Lung (tissue), 12 donors: Measurements from ENCODE around the gene ADNP2. TPM values are rescaled to one million over a fixed set of nuclear protein-coding genes. Genes with fewer than 3 reads are reported as not detected.

Experiments used
- ATAC-seq: fragments of 200-7000 bp; cut with Tn5 transposase; one replicate; pipeline ENCODE4 v1.9.1; 2020; ENCODE audit warnings: moderate number of reproducible peaks; ENCODE audit not compliant: insufficient read depth, low FRiP score
- DNase-seq, 3 donors: peaks; one replicate each; pipeline ENCODE4 v3.0.0-alpha.2; 2013 to 2017
- H3K27ac ChIP-seq, 2 donors: one replicate each; pipeline ENCODE4 v1.5.1; 2013; ENCODE audit warnings: mild to moderate bottlenecking in 2 of 2, moderate library complexity in 2 of 2, control low read depth in 1 of 2, inconsistent platforms in 1 of 2, low read depth in 1 of 2, low read length in 1 of 2
- H3K27me3 ChIP-seq, 3 donors: one replicate each; pipeline ENCODE4 v1.5.1; 2013; ENCODE audit warnings: low read length in 2 of 3; ENCODE audit not compliant: control insufficient read depth in 3 of 3, insufficient read depth in 3 of 3
- H3K36me3 ChIP-seq, 4 donors: one replicate each; pipeline ENCODE4 v1.5.1; 2013; ENCODE audit warnings: low read length in 4 of 4, mild to moderate bottlenecking in 1 of 4, moderate library complexity in 1 of 4; ENCODE audit not compliant: control insufficient read depth in 4 of 4, insufficient read depth in 4 of 4
- H3K4me1 ChIP-seq, 5 donors: one replicate each; pipeline ENCODE4 v1.5.1; 2013; ENCODE audit warnings: low read length in 5 of 5, mild to moderate bottlenecking in 2 of 5, moderate library complexity in 1 of 5; ENCODE audit not compliant: control insufficient read depth in 5 of 5, insufficient read depth in 5 of 5
- H3K4me3 ChIP-seq: one replicate; pipeline ENCODE4 v1.5.1; 2013; ENCODE audit warnings: mild to moderate bottlenecking, control low read depth, moderate library complexity
- H3K9ac ChIP-seq, 2 donors: one replicate each; pipeline ENCODE4 v1.5.1; 2013; ENCODE audit warnings: low read length in 2 of 2, control low read depth in 1 of 2; ENCODE audit not compliant: insufficient read depth in 1 of 2
- H3K9me3 ChIP-seq, 4 donors: one replicate each; pipeline ENCODE4 v1.5.1; 2013; ENCODE audit warnings: low read length in 3 of 4, mild to moderate bottlenecking in 1 of 4, moderate library complexity in 1 of 4; ENCODE audit not compliant: control insufficient read depth in 4 of 4, insufficient read depth in 3 of 4
- CTCF ChIP-seq: IDR thresholded peaks from 2 replicates; pipeline ENCODE4 v1.5.1; 2012; ENCODE audit warnings: mild to moderate bottlenecking; ENCODE audit errors: control extremely low read depth, extremely low read depth
- WGBS, 2 donors: extraction: QIAGEN DNeasy Blood & Tissue Kit; methylation state at CpG; one replicate each; pipeline ENCODE4 v1.1.7; 2013; 5-methylcytosine and 5-hydroxymethylcytosine counted together
- polyA plus RNA-seq, 2 donors: library from polyadenylated mRNA; stranded (reverse); fragments of 200-250 nt; gene quantifications; one replicate each; pipeline ENCODE4 v1.2.1, GENCODE V29; 2013
- total RNA-seq, 2 donors: library from RNA; depleted of rRNA in 1 of 2; stranded (reverse); fragments of >200 nt in 1 of 2; gene quantifications; one replicate each; pipeline ENCODE4 v1.2.1, GENCODE V29; 2014 to 2021
- donor health status: control.
- donor health status: control.
- donor health status: Bipolar disorder and iron deficiency.
- donor health status: healthy.
- donor health status: DM: yes; HTN: yes; CAD: no.

The ADNP2 gene
- total and polyA plus RNA-seq, 4 donors: 4.9 to 16.3 (median 12.1) TPM

DNA sequence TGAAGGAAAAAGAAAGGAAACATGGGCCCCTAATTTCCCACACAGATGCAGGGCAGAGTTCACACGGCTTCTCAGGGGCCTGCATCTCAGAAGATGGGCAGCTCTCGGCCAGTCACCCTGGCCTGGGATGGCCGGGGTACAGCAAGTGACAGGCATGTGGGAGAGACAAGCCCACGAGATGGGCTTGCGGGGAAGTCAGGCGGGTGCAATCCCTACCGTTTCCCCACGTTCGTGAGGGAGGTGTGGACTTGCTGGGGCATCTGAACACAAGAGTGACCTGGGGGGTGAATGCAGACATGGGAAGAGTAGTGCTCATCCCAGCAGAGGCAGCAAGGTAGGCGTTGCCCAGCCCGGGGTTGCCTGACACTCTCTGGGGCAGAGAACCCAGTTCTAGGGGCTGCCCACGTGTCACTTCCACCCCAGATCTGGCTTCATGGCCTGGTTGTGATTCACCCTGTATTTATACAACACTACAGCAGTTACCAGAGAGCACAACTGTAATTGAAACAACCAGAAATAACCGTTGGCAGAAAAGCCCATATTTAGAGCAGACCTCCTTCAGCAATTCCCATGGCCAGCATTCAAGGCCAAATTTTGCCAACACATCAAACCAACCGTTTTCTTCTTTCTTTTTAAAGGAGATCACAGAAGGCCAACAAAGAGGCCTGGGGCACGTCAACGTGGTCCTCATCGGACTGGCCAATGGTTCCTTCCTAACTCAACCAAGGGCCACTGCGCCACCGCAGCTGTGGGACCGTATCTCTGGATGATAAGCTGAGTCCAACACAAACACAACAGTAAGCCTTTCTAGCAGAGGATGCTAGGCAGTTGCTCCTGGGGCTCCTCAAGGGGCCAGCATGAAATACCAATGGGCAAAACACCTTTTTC lies 79.8 kb downstream of the ADNP2 start:
- H3K4me3 ChIP-seq: no peak overlapping the region
- WGBS, 2 donors: 91 to 93% methylated on average over 20 of the region's 20 CpGs
- H3K36me3 ChIP-seq: peaks cover 0 to 3% (median under 1%) of the 10 kb centered on the region in 4 donors
- no peak overlapping the region for H3K27ac ChIP-seq
- H3K9me3 ChIP-seq: peaks cover 0 to 3% (median 0%) of the 10 kb centered on the region in 4 donors
- DNase-seq (no peak), ATAC-seq (no peak)
- peaks cover 0 to 2% (median 0%) of the 10 kb centered on the region in 5 donors for H3K4me1 ChIP-seq
- TF ChIP-seq CTCF: no peak
- no peak overlapping the region for H3K9ac ChIP-seq
- no peaks in the 10 kb centered on the region for H3K27me3 ChIP-seq

DNA sequence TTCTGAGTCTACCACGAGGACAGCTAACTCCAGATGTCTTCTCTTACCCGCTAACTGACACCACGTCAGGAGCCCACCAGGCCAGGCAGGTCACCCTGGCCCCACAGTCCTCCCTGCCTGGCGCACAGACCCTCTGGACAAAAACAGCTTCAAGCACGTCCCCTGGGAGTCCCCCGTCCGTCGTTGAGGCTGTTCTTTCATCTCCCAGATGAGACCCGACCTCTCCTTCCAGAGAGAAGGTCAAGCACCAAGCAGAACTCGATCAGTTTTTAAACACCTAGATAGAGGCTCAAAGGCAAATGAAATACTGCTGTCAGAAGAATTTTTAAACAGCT lies 80.4 kb downstream of the ADNP2 start:
- H3K27me3 ChIP-seq: no peaks in the 10 kb centered on the region
- 87 to 88% methylated on average over 10 of the region's 10 CpGs for WGBS, 2 donors
- H3K9ac ChIP-seq: no peak overlapping the region
- ATAC-seq (no peak), DNase-seq (no peak)
- no peak overlapping the region for H3K27ac ChIP-seq
- H3K9me3 ChIP-seq: peaks cover 0 to 3% (median 0%) of the 10 kb centered on the region in 4 donors
- peaks cover 0 to 3% (median under 1%) of the 10 kb centered on the region in 4 donors for H3K36me3 ChIP-seq
- TF ChIP-seq CTCF: no peak
- peaks cover 0 to 2% (median 0%) of the 10 kb centered on the region in 5 donors for H3K4me1 ChIP-seq
- H3K4me3 ChIP-seq: no peak overlapping the region

Other genes with a start within 250 kb of the ADNP2 start
- gene SLC66A2, start 157.6 kb upstream of the ADNP2 start, total RNA-seq: 10 to 100 TPM; 26.5 to 69.8 TPM
- 10 to 100 TPM; 54.9 to 71.8 TPM for gene SLC66A2, start 157.6 kb upstream of the ADNP2 start, polyA plus RNA-seq
- 10 to 100 TPM; 30.6 to 37.9 TPM for gene HSBP1L1, start 144.6 kb upstream of the ADNP2 start, total RNA-seq
- 10 to 100 TPM; 23.2 to 80.9 TPM for gene HSBP1L1, start 144.6 kb upstream of the ADNP2 start, polyA plus RNA-seq
- 100 to 1,000 TPM in 1 of 2 donors, 10 to 100 TPM in 1; 29.9 to 101 TPM for gene TXNL4A, start 120.7 kb upstream of the ADNP2 start, total RNA-seq
- gene TXNL4A, start 120.7 kb upstream of the ADNP2 start, polyA plus RNA-seq: 10 to 100 TPM; 84.1 to 86.2 TPM
- 10 to 100 TPM; 27.2 to 32.1 TPM for gene RBFA, start 74.8 kb upstream of the ADNP2 start, total RNA-seq
- 10 to 100 TPM; 16.1 to 19.5 TPM for gene RBFA, start 74.8 kb upstream of the ADNP2 start, polyA plus RNA-seq
- 1 to 10 TPM; 4.4 to 9.8 TPM for gene PARD6G, start 138.3 kb downstream of the ADNP2 start, total RNA-seq
- 1 to 10 TPM; 1.8 to 1.9 TPM for gene PARD6G, start 138.3 kb downstream of the ADNP2 start, polyA plus RNA-seq